Mesendoderm (in vitro differentiated cells): ENCODE data around the gene FNDC7.

Source experiments
- DNase-seq: peaks from one replicate; pipeline ENCODE4 v3.0.0; 2013
- H2AK5ac ChIP-seq: 2 replicates; pipeline ENCODE4 v1.6.1; 2013; ENCODE audit warnings: low read length, inconsistent platforms
- H2BK120ac ChIP-seq: 2 replicates; pipeline ENCODE4 v1.6.1; 2013; ENCODE audit warnings: low read depth, mild to moderate bottlenecking, low read length, moderate library complexity, mixed read lengths
- H2BK15ac ChIP-seq: replicated peaks from 2 replicates; pipeline ENCODE4 v1.6.1; 2013; ENCODE audit warnings: low read depth, mild to moderate bottlenecking, moderate library complexity
- H2BK5ac ChIP-seq: 2 replicates; pipeline ENCODE4 v1.6.1; 2013; ENCODE audit warnings: low read length, inconsistent platforms
- H3K18ac ChIP-seq: 2 replicates; pipeline ENCODE4 v1.6.1; 2013; ENCODE audit warnings: mild to moderate bottlenecking, low read length, mixed read lengths
- H3K23ac ChIP-seq: one replicate; pipeline ENCODE4 v1.6.1; 2013; ENCODE audit warnings: low read length
- H3K27ac ChIP-seq: 2 replicates; pipeline ENCODE4 v1.5.1; 2013; ENCODE audit warnings: low read depth, mild to moderate bottlenecking, inconsistent platforms, low read length, moderate library complexity
- H3K27me3 ChIP-seq: 2 replicates; pipeline ENCODE4 v1.6.1; 2013; ENCODE audit warnings: low read length, control low read depth, mild to moderate bottlenecking, inconsistent platforms; ENCODE audit not compliant: insufficient read depth, poor library complexity
- H3K36me3 ChIP-seq: 2 replicates; pipeline ENCODE4 v1.6.1; 2013; ENCODE audit warnings: low read length, inconsistent platforms; ENCODE audit not compliant: control insufficient read depth, insufficient read depth
- H3K4ac ChIP-seq: one replicate; pipeline ENCODE4 v1.6.1; 2013; ENCODE audit warnings: low read depth, mild to moderate bottlenecking, low read length, moderate library complexity
- H3K4me1 ChIP-seq: 2 replicates; pipeline ENCODE4 v1.6.1; 2013; ENCODE audit warnings: low read depth, low read length, inconsistent platforms; ENCODE audit not compliant: control insufficient read depth
- H3K4me2 ChIP-seq: 2 replicates; pipeline ENCODE4 v1.6.1; 2013; ENCODE audit warnings: low read length
- H3K4me3 ChIP-seq: 2 replicates; pipeline ENCODE4 v1.5.1; 2013; ENCODE audit warnings: mild to moderate bottlenecking, low read length
- H3K56ac ChIP-seq: one replicate; pipeline ENCODE4 v1.6.1; 2013; ENCODE audit warnings: low read length
- H3K79me1 ChIP-seq: 2 replicates; pipeline ENCODE4 v1.6.1; 2013; ENCODE audit warnings: low read length, inconsistent platforms
- H3K79me2 ChIP-seq: 2 replicates; pipeline ENCODE4 v1.6.1; 2013; ENCODE audit warnings: mild to moderate bottlenecking, low read length; ENCODE audit not compliant: control insufficient read depth, insufficient read depth
- H3K9ac ChIP-seq: 2 replicates; pipeline ENCODE4 v1.6.1; 2013; ENCODE audit warnings: low read length, inconsistent platforms
- H4K5ac ChIP-seq: one replicate; pipeline ENCODE4 v1.6.1; 2013; ENCODE audit warnings: low read length
- H4K8ac ChIP-seq: one replicate; pipeline ENCODE4 v1.6.1; 2013; ENCODE audit warnings: low read depth, mild to moderate bottlenecking, control low read depth, low read length, moderate library complexity
- WGBS: extraction: QIAGEN DNeasy Blood & Tissue Kit; methylation state at CpG from one replicate; pipeline ENCODE4 v1.1.7; 2013; ENCODE audit warnings: low lambda C conversion rate, missing lambda C conversion rate; ENCODE audit not compliant: insufficient coverage; ENCODE audit errors: extremely low coverage; 5-methylcytosine and 5-hydroxymethylcytosine counted together

The FNDC7 gene

GRCh38 chr1:108716437-108717230 lies 3.9 kb downstream of the FNDC7 start:
- Histone ChIP-seq H3K79me1 (no peaks in the 10 kb centered on the region), H3K18ac (no peak overlapping the region), H3K4me3 (no peak overlapping the region), H3K9ac (no peak overlapping the region), H3K79me2 (no peaks in the 10 kb centered on the region), H3K27ac (no peak overlapping the region), H3K56ac (no peak overlapping the region), H2BK120ac (no peak overlapping the region), H3K4me1 (no peaks in the 10 kb centered on the region), H3K23ac (no peak overlapping the region), H4K5ac (no peak overlapping the region), H3K4me2 (no peak overlapping the region), H4K8ac (no peak overlapping the region), H2AK5ac (no peak overlapping the region), H3K36me3 (no peaks in the 10 kb centered on the region), H3K27me3 (no peaks in the 10 kb centered on the region), H2BK15ac (no peak overlapping the region), H3K4ac (no peak overlapping the region), H2BK5ac (no peak overlapping the region)
- WGBS = no CpG with 5 or more reads among the region's 2 CpGs
- no peak for DNase-seq

- H3K27me3 ChIP-seq = no peaks in the 10 kb centered on the region
- no peak for DNase-seq
Measured at GRCh38 chr1:108717774-108718316, 5.1 kb downstream of the FNDC7 start.

GRCh38 chr1:108718927-108719655 lies 6.4 kb downstream of the FNDC7 start:
- Histone ChIP-seq H2AK5ac (no peak overlapping the region), H3K4me2 (no peak overlapping the region), H3K18ac (no peak overlapping the region), H2BK120ac (no peak overlapping the region), H3K79me1 (no peaks in the 10 kb centered on the region), H3K23ac (no peak overlapping the region), H3K27ac (no peak overlapping the region), H3K4ac (no peak overlapping the region), H4K8ac (no peak overlapping the region), H3K36me3 (no peaks in the 10 kb centered on the region), H2BK5ac (no peak overlapping the region), H4K5ac (no peak overlapping the region), H3K9ac (no peak overlapping the region), H3K4me1 (no peaks in the 10 kb centered on the region), H3K27me3 (no peaks in the 10 kb centered on the region), H3K56ac (no peak overlapping the region), H2BK15ac (no peak overlapping the region), H3K4me3 (no peak overlapping the region), H3K79me2 (no peaks in the 10 kb centered on the region)
- no peak for DNase-seq
- no CpG with 5 or more reads among the region's 6 CpGs for WGBS

More at GRCh38 chr1:108717774-108718316, 5.1 kb downstream of the FNDC7 start:
- H2BK5ac ChIP-seq = no peak overlapping the region
- no peaks in the 10 kb centered on the region for H3K79me1 ChIP-seq
- H3K18ac ChIP-seq = no peak overlapping the region
- no peaks in the 10 kb centered on the region for H3K36me3 ChIP-seq
- no peak overlapping the region for H3K9ac ChIP-seq
- no peak overlapping the region for H3K4me3 ChIP-seq
- no CpG with 5 or more reads among the region's 9 CpGs for WGBS
- H3K23ac ChIP-seq = no peak overlapping the region
- no peak overlapping the region for H4K8ac ChIP-seq
- no peak overlapping the region for H3K27ac ChIP-seq
- no peak overlapping the region for H4K5ac ChIP-seq
- no peak overlapping the region for H2BK15ac ChIP-seq
- H2BK120ac ChIP-seq = no peak overlapping the region
- H3K4ac ChIP-seq = no peak overlapping the region
- H3K79me2 ChIP-seq = no peaks in the 10 kb centered on the region
- H3K4me1 ChIP-seq = no peaks in the 10 kb centered on the region
- H3K4me2 ChIP-seq = no peak overlapping the region
- H2AK5ac ChIP-seq = no peak overlapping the region
- no peak overlapping the region for H3K56ac ChIP-seq

GRCh38 chr1:108719656-108720435 lies 7.1 kb downstream of the FNDC7 start:
- Histone ChIP-seq H3K4ac (no peak overlapping the region), H4K8ac (no peak overlapping the region), H3K56ac (no peak overlapping the region), H3K9ac (no peak overlapping the region), H2BK15ac (no peak overlapping the region), H3K79me1 (no peaks in the 10 kb centered on the region), H3K27ac (no peak overlapping the region), H3K36me3 (no peaks in the 10 kb centered on the region), H3K27me3 (no peaks in the 10 kb centered on the region), H3K18ac (no peak overlapping the region), H2BK120ac (no peak overlapping the region), H2AK5ac (no peak overlapping the region), H3K23ac (no peak overlapping the region), H3K4me1 (no peaks in the 10 kb centered on the region), H2BK5ac (no peak overlapping the region), H3K4me2 (no peak overlapping the region), H3K79me2 (no peaks in the 10 kb centered on the region), H3K4me3 (no peak overlapping the region), H4K5ac (no peak overlapping the region)
- DNase-seq = peak; percentile 36
- no CpG with 5 or more reads among the region's 8 CpGs for WGBS

GRCh38 chr1:108722292-108722691 lies 9.6 kb downstream of the FNDC7 start:
- Histone ChIP-seq H3K9ac (no peak overlapping the region), H2BK5ac (no peak overlapping the region), H4K8ac (no peak overlapping the region), H3K79me2 (no peaks in the 10 kb centered on the region), H3K4me3 (no peak overlapping the region), H3K56ac (no peak overlapping the region), H3K36me3 (no peaks in the 10 kb centered on the region), H3K27me3 (no peaks in the 10 kb centered on the region), H2BK15ac (no peak overlapping the region), H4K5ac (no peak overlapping the region), H3K79me1 (no peaks in the 10 kb centered on the region), H3K27ac (no peak overlapping the region), H2AK5ac (no peak overlapping the region), H3K4ac (no peak overlapping the region), H3K4me1 (no peaks in the 10 kb centered on the region), H3K4me2 (no peak overlapping the region), H2BK120ac (no peak overlapping the region), H3K23ac (no peak overlapping the region), H3K18ac (no peak overlapping the region)
- no peak for DNase-seq
- WGBS = no CpG with 5 or more reads among the region's 6 CpGs
